K562 (cell line): ENCODE results near the gene MDH1B. TPM values are rescaled to one million over a fixed set of nuclear protein-coding genes. Genes with fewer than 3 reads are reported as not detected.

ENCODE experiments used
- ATAC-seq: fragments of 200-7000 bp; cut with Tn5 transposase; 3 replicates; pipeline ENCODE4 v1.9.1; 2020; ENCODE audit warnings: moderate library complexity
- BruUV-seq: library from RNA; stranded (reverse); fragments of 400-500 nt; replicated peaks from 2 replicates; lab custom pipeline; 2021; lab: Mats Ljungman, UMichigan
- CTCF ChIA-PET: fragments of 300-600 bp; formaldehyde crosslinking; extraction: SDS; loops from one replicate; lab custom pipeline; 2021; ENCODE audit warnings: low intra/inter-chr PET ratio; lab: Yijun Ruan, JAX
- POLR2A ChIA-PET: fragments of 300-600, 350-650 bp; sonication (Branson Sonifier 250); formaldehyde crosslinking; extraction: SDS; loops from one replicate; lab custom pipeline; 2021; ENCODE audit warnings: antibody characterized with exemption, inconsistent platforms; lab: Yijun Ruan, JAX
- DNase-seq, 4 experiments: peaks; one replicate each; pipeline versions ENCODE4 v3.0.0 to v3.0.0-alpha.2; 2011 to 2018; ENCODE audit warnings: low spot score in 3 of 4, mixed read lengths in 3 of 4; ENCODE audit errors: extremely low read depth in 1 of 4
- FAIRE-seq: peaks from 2 replicates; lab custom pipeline; 2011; peaks lifted over from hg19 to GRCh38; lab: Jason Lieb, UNC
- H2AFZ ChIP-seq: 2 replicates; pipeline ENCODE4 v1.6.0; 2011; ENCODE audit warnings: low read depth, low read length, control low read depth, inconsistent platforms
- H3K27ac ChIP-seq: fragments of 200-600 bp; 3 replicates; pipeline ENCODE4 v1.8.0; 2011; ENCODE audit warnings: low read depth, mild to moderate bottlenecking, control low read depth, inconsistent platforms, low read length, moderate library complexity, mixed read lengths; ENCODE audit errors: extremely low read depth
- H3K27me3 ChIP-seq, 2 experiments: fragments of 300-600 bp in 1 of 2; 2 replicates in 1 of 2; 3 replicates in 1 of 2; pipeline versions ENCODE4 v1.6.0 to v1.8.0; 2011; ENCODE audit warnings: inconsistent platforms in 2 of 2, low read length in 2 of 2, mild to moderate bottlenecking in 1 of 2, mixed read lengths in 1 of 2, moderate library complexity in 1 of 2; ENCODE audit not compliant: control insufficient read depth in 2 of 2, insufficient read depth in 2 of 2
- H3K36me3 ChIP-seq: fragments of 300-600 bp; 3 replicates; pipeline ENCODE4 v1.8.0; 2011; ENCODE audit warnings: mild to moderate bottlenecking, low read length, inconsistent platforms; ENCODE audit not compliant: control insufficient read depth, insufficient read depth
- H3K4me1 ChIP-seq, 2 experiments: fragments of 200-600 bp in 1 of 2; replicated peaks in 1 of 2; 2 replicates in 1 of 2; 3 replicates in 1 of 2; pipeline versions ENCODE4 v1.5.1 to v1.8.0; 2011; ENCODE audit warnings: inconsistent platforms in 2 of 2, low read length in 2 of 2, mild to moderate bottlenecking in 1 of 2, mixed read lengths in 1 of 2, moderate library complexity in 1 of 2; ENCODE audit not compliant: control insufficient read depth in 2 of 2, insufficient read depth in 2 of 2
- H3K4me2 ChIP-seq: 2 replicates; pipeline ENCODE4 v1.6.1; 2011; ENCODE audit warnings: low read length, control low read depth, inconsistent platforms, mixed read lengths; ENCODE audit not compliant: insufficient read depth
- H3K4me3 ChIP-seq: fragments of 200-600 bp; sonication (generic), shearing (Covaris generic); 2 replicates; pipeline ENCODE4 v1.5.1; 2016; ENCODE audit warnings: control low read depth, inconsistent platforms
- H3K79me2 ChIP-seq: fragments of 200-600 bp; 3 replicates; pipeline ENCODE4 v1.8.0; 2011; ENCODE audit warnings: low read length, inconsistent platforms; ENCODE audit not compliant: control insufficient read depth, insufficient read depth
- H3K9ac ChIP-seq, 2 experiments: 2 replicates each; pipeline versions ENCODE4 v1.6.0 to v1.6.1; 2011; ENCODE audit warnings: low read depth in 2 of 2, low read length in 2 of 2, control low read depth in 1 of 2, inconsistent platforms in 1 of 2, mild to moderate bottlenecking in 1 of 2, mixed read lengths in 1 of 2; ENCODE audit not compliant: insufficient read depth in 1 of 2
- H3K9me1 ChIP-seq: one replicate; pipeline ENCODE4 v1.6.0; 2011; ENCODE audit warnings: inconsistent platforms, mild to moderate bottlenecking, low read length, moderate library complexity; ENCODE audit not compliant: control insufficient read depth, insufficient read depth
- H3K9me3 ChIP-seq: replicated peaks from 2 replicates; pipeline ENCODE4 v1.5.1; 2011; ENCODE audit warnings: low read depth, low read length, inconsistent platforms; ENCODE audit not compliant: control insufficient read depth, insufficient read depth
- H4K20me1 ChIP-seq: replicated peaks from 2 replicates; pipeline ENCODE4 v1.6.1; 2011; ENCODE audit warnings: low read length, inconsistent platforms, mixed read lengths; ENCODE audit not compliant: control insufficient read depth, insufficient read depth
- IRF2 ChIP-seq: sonication (generic); formaldehyde crosslinking; IDR thresholded peaks from 2 replicates; pipeline ENCODE4 v1.8.1; 2022; ENCODE audit warnings: mild to moderate bottlenecking, missing genetic modification reagents
- KAT2B ChIP-seq: IDR thresholded peaks from one replicate; pipeline ENCODE4 v1.6.1; 2012; ENCODE audit warnings: low read depth, mild to moderate bottlenecking, control low read depth, inconsistent platforms, low read length, moderate library complexity
- NELFE ChIP-seq: IDR thresholded peaks from 2 replicates; pipeline ENCODE4 v1.6.1; 2011; ENCODE audit warnings: mild to moderate bottlenecking; ENCODE audit not compliant: insufficient read depth, insufficient read length
- NR2C2 ChIP-seq, 2 experiments: fragments of 200-800 bp in 1 of 2; sonication (Bioruptor generic) in 1 of 2; sonication (generic) in 1 of 2; formaldehyde crosslinking in 1 of 2; IDR thresholded peaks; 2 replicates each; pipeline versions ENCODE4 v1.6.1 to v1.8.0; 2016 to 2022; ENCODE audit warnings: mild to moderate bottlenecking in 1 of 2, missing compliant biosample characterization in 1 of 2, missing genetic modification characterization in 1 of 2, missing genetic modification reagents in 1 of 2
- TSC22D4 ChIP-seq: fragments of 450-650 bp; IDR thresholded peaks from 2 replicates; pipeline ENCODE4 v1.6.1; 2016; ENCODE audit warnings: missing genetic modification characterization, missing biosample characterization, control low read depth
- WGBS: fragments of 100-300 bp; shearing (Covaris generic); methylation state at CpG from one replicate; pipeline ENCODE4 v1.1.6; 2016; ENCODE audit warnings: low coverage, mixed read lengths; ENCODE audit not compliant: insufficient coverage; ENCODE audit errors: missing lambda C conversion rate; 5-methylcytosine and 5-hydroxymethylcytosine counted together
- in situ Hi-C: fragments of 300-500 bp; cut with MboI; formaldehyde crosslinking; loops from 4 replicates; pipeline ENCODE4 v1.15.0; 2018; ENCODE audit warnings: inconsistent platforms, mixed read lengths
- intact Hi-C: fragments of 100-400 bp; cut with micrococcal nuclease; formaldehyde crosslinking; loops from 2 replicates; pipeline ENCODE4 v1.14.2; 2022
- polyA plus RNA-seq, 8 experiments: library from polyadenylated mRNA; depleted of rRNA in 4 of 8; stranded (reverse) in 5 of 8; unstranded in 3 of 8; fragments of >200 nt; fragmentation: Nextera tagmentation in 2 of 8; fragmentation: Illumina TruSeq in 1 of 8; extraction: Ambion mirVana in 2 of 8; extraction: Trizol in 1 of 8; gene quantifications; 2 replicates each; pipeline versions ENCODE4 v1.2.1 to v1.2.3, GENCODE V29; 2011 to 2014; ENCODE audit warnings: inconsistent platforms in 1 of 8, missing spikeins in 1 of 8
- total RNA-seq, 7 experiments: library from RNA; depleted of rRNA in 6 of 7; stranded (reverse); fragments of >200 nt in 6 of 7; fragmentation: Illumina TruSeq in 2 of 7; extraction: Trizol in 2 of 7; gene quantifications; 2 replicates each; pipeline versions ENCODE4 v1.2.1 to v1.2.3, GENCODE V29; 2011 to 2021; ENCODE audit warnings: low replicate concordance in 1 of 7
- TF ChIP-seq, protein P1 (sequence below): fragments of 450-650 bp; IDR thresholded peaks from 2 replicates; pipeline ENCODE4 v1.6.1; 2017; ENCODE audit warnings: antibody characterized with exemption
- TF ChIP-seq, protein P2 (sequence below), 2 experiments: fragments of 150-350 bp in 1 of 2; IDR thresholded peaks; 2 replicates each; pipeline ENCODE4 v1.6.1; 2012 to 2016; ENCODE audit warnings: low read depth in 2 of 2, low read length in 2 of 2, mild to moderate bottlenecking in 1 of 2, moderate library complexity in 1 of 2
- TF ChIP-seq, protein P3 (sequence below): fragments of 250-450 bp; sonication (Bioruptor Pico); IDR thresholded peaks from 2 replicates; pipeline ENCODE4 v1.5.0; 2020; ENCODE audit warnings: mild to moderate bottlenecking
- TF ChIP-seq, protein P4 (sequence below): fragments of 250-450 bp; sonication (Bioruptor Pico); IDR thresholded peaks from 2 replicates; pipeline ENCODE4 v1.5.0; 2022; ENCODE audit warnings: mild to moderate bottlenecking

MDH1B gene
- total and polyA plus RNA-seq, 9 of the 15 experiments (the other 6 are each of a cell fraction or from before 2014, with no cell fraction given) = 0.06 to 0.16 (median 0.14) TPM; not detected in 5

DNA sequence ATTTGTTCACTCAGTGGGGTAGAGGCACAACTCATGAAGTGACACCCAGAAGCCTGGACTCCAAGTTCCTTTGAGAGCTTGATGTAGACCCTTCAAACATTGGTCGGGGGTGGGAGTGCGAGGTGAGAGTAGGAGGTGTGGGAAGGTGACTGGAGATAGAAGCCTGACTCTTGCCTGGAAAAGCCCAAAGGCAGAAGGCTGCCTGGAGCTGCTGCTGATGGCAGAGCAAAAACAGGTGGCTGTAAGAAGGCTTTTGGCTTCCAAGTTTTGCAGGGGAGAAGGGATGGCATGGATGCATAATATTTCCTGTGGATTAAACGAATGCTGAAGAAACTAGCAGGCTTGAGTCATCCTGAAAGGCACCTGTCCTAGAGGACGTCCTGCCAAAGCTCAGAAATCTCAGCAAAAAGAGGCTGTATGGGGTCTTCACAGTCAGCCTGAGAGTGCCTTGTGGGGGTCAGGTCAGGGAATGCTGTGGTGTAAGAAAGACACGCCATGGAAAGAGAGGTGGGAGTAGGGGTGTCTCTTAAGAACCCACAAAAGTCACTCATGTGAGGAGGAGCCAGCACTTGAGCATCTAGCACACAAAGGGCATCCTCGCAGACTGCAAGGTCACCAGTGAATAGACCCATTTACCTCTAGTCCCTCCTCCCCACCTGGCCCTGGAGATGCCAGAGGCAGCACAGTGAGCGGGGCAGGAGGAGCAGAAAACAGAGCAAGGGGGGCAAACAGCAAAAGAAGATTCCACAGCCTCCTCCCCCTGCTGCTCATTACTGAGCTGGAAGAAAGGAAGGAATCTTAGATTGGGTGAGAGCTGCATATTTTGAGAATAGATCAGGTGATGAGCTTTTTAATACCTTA, 37.8 kb upstream of the MDH1B start:
- no peak for DNase-seq
- Histone ChIP-seq H3K27me3 (no peaks in the 10 kb centered on the region), H3K4me2 (no peak overlapping the region), H3K9ac (no peak overlapping the region), H4K20me1 (no peaks in the 10 kb centered on the region), H3K9me3 (no peaks in the 10 kb centered on the region), H3K9me1 (no peaks in the 10 kb centered on the region), H2AFZ (no peak overlapping the region), H3K4me1 (no peaks in the 10 kb centered on the region), H3K27ac (no peak overlapping the region), H3K4me3 (no peak overlapping the region), H3K36me3 (no peaks in the 10 kb centered on the region), H3K79me2 (no peaks in the 10 kb centered on the region)
- BruUV-seq = no TSS peak
- in situ Hi-C loops = no loop called here
- 42% methylated on average over 7 of the region's 7 CpGs for WGBS
- CTCF ChIA-PET = no interaction called here
- intact Hi-C loops = loop anchor here (5.0 to 10.0 kb wide), 2 partner anchors 184 to 932 kb away; no protein-coding TSS in a partner anchor
- FAIRE-seq = no peak
- POLR2A ChIA-PET = interaction anchor here (0.6 kb wide), 1 partner anchor 8 kb away, joined by 3 read pairs; no protein-coding TSS in a partner anchor
- no peak for ATAC-seq
- TF ChIP-seq IRF2 (CRISPR knock-in tag) (no peak), NR2C2 (CRISPR knock-in tag; IDR thresholded peaks at IDR 0.05) (no peak), NR2C2 (tag; IDR thresholded peaks at IDR 0.05) (no peak), KAT2B (no peak), TSC22D4 (tag) (no peak), NELFE (no peak)
- TF ChIP-seq, protein P1, sequence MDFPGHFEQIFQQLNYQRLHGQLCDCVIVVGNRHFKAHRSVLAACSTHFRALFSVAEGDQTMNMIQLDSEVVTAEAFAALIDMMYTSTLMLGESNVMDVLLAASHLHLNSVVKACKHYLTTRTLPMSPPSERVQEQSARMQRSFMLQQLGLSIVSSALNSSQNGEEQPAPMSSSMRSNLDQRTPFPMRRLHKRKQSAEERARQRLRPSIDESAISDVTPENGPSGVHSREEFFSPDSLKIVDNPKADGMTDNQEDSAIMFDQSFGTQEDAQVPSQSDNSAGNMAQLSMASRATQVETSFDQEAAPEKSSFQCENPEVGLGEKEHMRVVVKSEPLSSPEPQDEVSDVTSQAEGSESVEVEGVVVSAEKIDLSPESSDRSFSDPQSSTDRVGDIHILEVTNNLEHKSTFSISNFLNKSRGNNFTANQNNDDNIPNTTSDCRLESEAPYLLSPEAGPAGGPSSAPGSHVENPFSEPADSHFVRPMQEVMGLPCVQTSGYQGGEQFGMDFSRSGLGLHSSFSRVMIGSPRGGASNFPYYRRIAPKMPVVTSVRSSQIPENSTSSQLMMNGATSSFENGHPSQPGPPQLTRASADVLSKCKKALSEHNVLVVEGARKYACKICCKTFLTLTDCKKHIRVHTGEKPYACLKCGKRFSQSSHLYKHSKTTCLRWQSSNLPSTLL = no peak
- TF ChIP-seq, protein P2, sequence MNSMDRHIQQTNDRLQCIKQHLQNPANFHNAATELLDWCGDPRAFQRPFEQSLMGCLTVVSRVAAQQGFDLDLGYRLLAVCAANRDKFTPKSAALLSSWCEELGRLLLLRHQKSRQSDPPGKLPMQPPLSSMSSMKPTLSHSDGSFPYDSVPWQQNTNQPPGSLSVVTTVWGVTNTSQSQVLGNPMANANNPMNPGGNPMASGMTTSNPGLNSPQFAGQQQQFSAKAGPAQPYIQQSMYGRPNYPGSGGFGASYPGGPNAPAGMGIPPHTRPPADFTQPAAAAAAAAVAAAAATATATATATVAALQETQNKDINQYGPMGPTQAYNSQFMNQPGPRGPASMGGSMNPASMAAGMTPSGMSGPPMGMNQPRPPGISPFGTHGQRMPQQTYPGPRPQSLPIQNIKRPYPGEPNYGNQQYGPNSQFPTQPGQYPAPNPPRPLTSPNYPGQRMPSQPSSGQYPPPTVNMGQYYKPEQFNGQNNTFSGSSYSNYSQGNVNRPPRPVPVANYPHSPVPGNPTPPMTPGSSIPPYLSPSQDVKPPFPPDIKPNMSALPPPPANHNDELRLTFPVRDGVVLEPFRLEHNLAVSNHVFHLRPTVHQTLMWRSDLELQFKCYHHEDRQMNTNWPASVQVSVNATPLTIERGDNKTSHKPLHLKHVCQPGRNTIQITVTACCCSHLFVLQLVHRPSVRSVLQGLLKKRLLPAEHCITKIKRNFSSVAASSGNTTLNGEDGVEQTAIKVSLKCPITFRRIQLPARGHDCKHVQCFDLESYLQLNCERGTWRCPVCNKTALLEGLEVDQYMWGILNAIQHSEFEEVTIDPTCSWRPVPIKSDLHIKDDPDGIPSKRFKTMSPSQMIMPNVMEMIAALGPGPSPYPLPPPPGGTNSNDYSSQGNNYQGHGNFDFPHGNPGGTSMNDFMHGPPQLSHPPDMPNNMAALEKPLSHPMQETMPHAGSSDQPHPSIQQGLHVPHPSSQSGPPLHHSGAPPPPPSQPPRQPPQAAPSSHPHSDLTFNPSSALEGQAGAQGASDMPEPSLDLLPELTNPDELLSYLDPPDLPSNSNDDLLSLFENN (IDR thresholded peaks at IDR 0.05; ENCODE audit: low read depth in 2 of 2, low read length in 2 of 2) = no peak
- TF ChIP-seq, protein P3, sequence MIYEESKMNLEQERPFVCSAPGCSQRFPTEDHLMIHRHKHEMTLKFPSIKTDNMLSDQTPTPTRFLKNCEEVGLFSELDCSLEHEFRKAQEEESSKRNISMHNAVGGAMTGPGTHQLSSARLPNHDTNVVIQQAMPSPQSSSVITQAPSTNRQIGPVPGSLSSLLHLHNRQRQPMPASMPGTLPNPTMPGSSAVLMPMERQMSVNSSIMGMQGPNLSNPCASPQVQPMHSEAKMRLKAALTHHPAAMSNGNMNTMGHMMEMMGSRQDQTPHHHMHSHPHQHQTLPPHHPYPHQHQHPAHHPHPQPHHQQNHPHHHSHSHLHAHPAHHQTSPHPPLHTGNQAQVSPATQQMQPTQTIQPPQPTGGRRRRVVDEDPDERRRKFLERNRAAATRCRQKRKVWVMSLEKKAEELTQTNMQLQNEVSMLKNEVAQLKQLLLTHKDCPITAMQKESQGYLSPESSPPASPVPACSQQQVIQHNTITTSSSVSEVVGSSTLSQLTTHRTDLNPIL (CRISPR knock-in tag) = no peak
- TF ChIP-seq, protein P4, sequence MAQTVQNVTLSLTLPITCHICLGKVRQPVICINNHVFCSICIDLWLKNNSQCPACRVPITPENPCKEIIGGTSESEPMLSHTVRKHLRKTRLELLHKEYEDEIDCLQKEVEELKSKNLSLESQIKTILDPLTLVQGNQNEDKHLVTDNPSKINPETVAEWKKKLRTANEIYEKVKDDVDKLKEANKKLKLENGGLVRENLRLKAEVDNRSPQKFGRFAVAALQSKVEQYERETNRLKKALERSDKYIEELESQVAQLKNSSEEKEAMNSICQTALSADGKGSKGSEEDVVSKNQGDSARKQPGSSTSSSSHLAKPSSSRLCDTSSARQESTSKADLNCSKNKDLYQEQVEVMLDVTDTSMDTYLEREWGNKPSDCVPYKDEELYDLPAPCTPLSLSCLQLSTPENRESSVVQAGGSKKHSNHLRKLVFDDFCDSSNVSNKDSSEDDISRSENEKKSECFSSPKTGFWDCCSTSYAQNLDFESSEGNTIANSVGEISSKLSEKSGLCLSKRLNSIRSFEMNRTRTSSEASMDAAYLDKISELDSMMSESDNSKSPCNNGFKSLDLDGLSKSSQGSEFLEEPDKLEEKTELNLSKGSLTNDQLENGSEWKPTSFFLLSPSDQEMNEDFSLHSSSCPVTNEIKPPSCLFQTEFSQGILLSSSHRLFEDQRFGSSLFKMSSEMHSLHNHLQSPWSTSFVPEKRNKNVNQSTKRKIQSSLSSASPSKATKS = no peak
